Measurements from ENCODE around the gene RAC2. TPM values are rescaled to one million over a fixed set of nuclear protein-coding genes. Genes with fewer than 3 reads are reported as not detected.

RAC2 gene
- total RNA-seq, 1 donor from 2014 or later = 11.5 TPM

- Histone ChIP-seq H3K36me3 (no peaks in the 10 kb centered on the region), H3K9me3 (no peaks in the 10 kb centered on the region), H3K4me1 (no peaks in the 10 kb centered on the region), H3K4me3 (peak overlapping the region in 1 of 2 donors; percentile 55), H3K27ac (peak overlapping the region in 1 of 2 donors; percentile 38), H3K27me3 (peaks cover 6% of the 10 kb centered on the region)
- intact Hi-C loops (cut with DNase I) = no loop called here
- no peak for TF ChIP-seq CTCF (IDR thresholded peaks at IDR 0.05)
- no peak for DNase-seq (ENCODE audit: low spot score in 2 of 2)
Measured at GRCh38 chr22:37284126-37284804, 40.2 kb upstream of the RAC2 start.

GRCh38 chr22:37283393-37283937 is 39.4 kb upstream of the RAC2 start:
- no peak for DNase-seq (ENCODE audit: low spot score in 2 of 2)
- no peak for TF ChIP-seq CTCF (IDR thresholded peaks at IDR 0.05)
- Histone ChIP-seq H3K4me3 (peak overlapping the region; percentile 1 to 55), H3K9me3 (no peaks in the 10 kb centered on the region), H3K36me3 (no peaks in the 10 kb centered on the region), H3K4me1 (no peaks in the 10 kb centered on the region), H3K27me3 (peaks cover 6% of the 10 kb centered on the region), H3K27ac (peak overlapping the region in 1 of 2 donors; percentile 33)
- intact Hi-C loops (cut with DNase I) = no loop called here

GRCh38 chr22:37282385-37282677 is 38.3 kb upstream of the RAC2 start, which contains the start of gene CYTH4:
CYTH4 (plus strand) TSS chr22:37282508; CDS start chr22:37282570, 62 bp downstream.
- peak; percentile 58 to 79 for DNase-seq (ENCODE audit: low spot score in 2 of 2)
- H3K27ac ChIP-seq = peak within 1 kb of the TSS; percentile 4 to 53
- H3K4me1 ChIP-seq = no peaks in the 10 kb centered on the region
- H3K4me3 ChIP-seq = peak within 1 kb of the TSS in 1 of 2 donors; percentile 55
- no peaks in the 10 kb centered on the region for H3K36me3 ChIP-seq
- no peaks in the 10 kb centered on the region for H3K9me3 ChIP-seq
- peaks cover 6% of the 10 kb centered on the region for H3K27me3 ChIP-seq
- TF ChIP-seq CTCF (IDR thresholded peaks at IDR 0.05) = no peak
- intact Hi-C loops (cut with DNase I) = no loop called here

- intact Hi-C loops (cut with DNase I) = no loop called here
- Histone ChIP-seq H3K27ac (peak overlapping the region in 1 of 2 donors; percentile 37), H3K4me1 (no peaks in the 10 kb centered on the region), H3K9me3 (no peaks in the 10 kb centered on the region), H3K27me3 (peaks cover 6% of the 10 kb centered on the region), H3K4me3 (peak overlapping the region in 1 of 2 donors; percentile 55), H3K36me3 (no peaks in the 10 kb centered on the region)
- TF ChIP-seq CTCF (IDR thresholded peaks at IDR 0.05) = no peak
- DNase-seq (ENCODE audit: low spot score in 2 of 2) = no peak
Measured at GRCh38 chr22:37281646-37282384, 37.7 kb upstream of the RAC2 start.

GRCh38 chr22:37281195-37281594 is 37.1 kb upstream of the RAC2 start:
- H3K36me3 ChIP-seq = no peaks in the 10 kb centered on the region
- intact Hi-C loops (cut with DNase I) = no loop called here
- H3K4me3 ChIP-seq = no peak overlapping the region
- peaks cover 6% of the 10 kb centered on the region for H3K27me3 ChIP-seq
- no peak for TF ChIP-seq CTCF (IDR thresholded peaks at IDR 0.05)
- H3K27ac ChIP-seq = no peak overlapping the region
- H3K4me1 ChIP-seq = no peaks in the 10 kb centered on the region
- no peaks in the 10 kb centered on the region for H3K9me3 ChIP-seq
- no peak for DNase-seq (ENCODE audit: low spot score in 2 of 2)
